PFSK-1 (cell line): ENCODE measurements around the gene TSPO2.

ENCODE experiments used
- FOXP2 ChIP-seq: optimal IDR thresholded peaks from 2 replicates; pipeline ENCODE3; 2011; ENCODE audit warnings: borderline replicate concordance, control low read depth, inconsistent platforms; ENCODE audit not compliant: insufficient read depth; ENCODE audit errors: extremely low read length, extremely low read depth
- POLR2AphosphoS5 ChIP-seq: IDR thresholded peaks from 2 replicates; pipeline ENCODE4 v1.6.1; 2012; ENCODE audit warnings: low read depth, mild to moderate bottlenecking, control low read depth, low read length, moderate library complexity
- SIN3A ChIP-seq: IDR thresholded peaks from 2 replicates; pipeline ENCODE4 v1.6.1; 2012; ENCODE audit warnings: mild to moderate bottlenecking, low read length, moderate library complexity, borderline replicate concordance; ENCODE audit not compliant: insufficient read depth
- TAF1 ChIP-seq: IDR thresholded peaks from 2 replicates; pipeline ENCODE4 v1.6.1; 2012; ENCODE audit warnings: low read length, control low read depth, borderline replicate concordance; ENCODE audit not compliant: insufficient read depth
- TF ChIP-seq, protein P1 (sequence below), 2 experiments: IDR thresholded peaks; 2 replicates each; pipeline versions ENCODE4 v1.6.1 to v1.8.0; 2011 to 2012; ENCODE audit warnings: low read depth in 2 of 2, low read length in 2 of 2, control low read depth in 1 of 2, inconsistent platforms in 1 of 2, mild to moderate bottlenecking in 1 of 2, moderate library complexity in 1 of 2; ENCODE audit not compliant: insufficient read depth in 1 of 2

TSPO2 gene

DNA sequence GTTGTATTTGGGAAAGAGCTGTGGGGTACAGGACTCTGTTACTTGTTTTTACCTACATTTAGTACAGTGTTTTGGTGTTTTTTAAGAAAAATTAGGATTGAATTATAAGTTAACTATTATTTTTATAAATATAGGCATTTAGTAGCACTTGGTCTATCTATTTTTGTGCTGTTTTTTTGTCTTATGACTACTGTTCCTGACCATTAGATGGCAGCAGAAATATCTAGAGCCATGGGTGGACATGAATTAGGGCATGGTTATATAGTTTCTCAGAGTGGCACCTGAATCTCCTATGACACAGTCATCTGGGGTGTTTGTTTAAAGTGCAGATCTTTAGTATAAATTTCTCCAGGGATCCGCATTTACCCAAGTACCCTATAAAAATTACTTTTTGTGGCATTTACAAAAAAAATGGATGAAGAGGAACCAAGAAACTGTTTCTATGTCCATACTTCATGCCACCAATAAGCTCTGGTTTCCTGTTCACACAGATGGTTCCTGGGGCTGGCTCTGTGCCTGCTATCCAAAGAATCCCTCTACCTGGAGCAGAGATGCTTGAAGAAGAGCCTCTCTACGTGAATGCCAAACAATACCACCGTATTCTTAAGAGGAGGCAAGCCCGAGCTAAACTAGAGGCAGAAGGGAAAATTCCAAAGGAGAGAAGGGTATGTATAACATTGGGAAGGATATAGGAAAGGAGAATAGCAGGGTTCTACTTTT, 50.3 kb downstream of the TSPO2 start:
- no peak for TF ChIP-seq FOXP2

DNA sequence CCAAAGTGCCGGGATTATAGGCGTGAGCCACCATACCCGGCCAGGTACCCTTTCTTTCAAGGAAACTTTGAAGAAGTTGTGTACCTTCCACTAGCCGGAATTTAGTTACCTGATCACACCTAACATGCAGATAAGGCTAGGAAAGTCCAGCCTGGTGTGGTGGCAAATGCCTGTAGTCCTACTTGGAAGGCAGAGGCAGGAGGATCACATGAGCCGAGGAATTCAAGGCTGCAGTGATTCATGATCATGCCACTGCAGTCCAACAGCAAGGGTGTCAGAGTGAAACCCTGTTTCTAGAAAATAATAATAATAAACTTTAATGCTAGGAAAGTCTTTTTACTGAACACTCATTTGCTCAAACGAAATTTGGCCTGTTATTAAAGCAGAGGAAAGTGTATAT, 51.5 kb downstream of the TSPO2 start:
- TF ChIP-seq POLR2AphosphoS5 = no peak
- TF ChIP-seq, protein P1, sequence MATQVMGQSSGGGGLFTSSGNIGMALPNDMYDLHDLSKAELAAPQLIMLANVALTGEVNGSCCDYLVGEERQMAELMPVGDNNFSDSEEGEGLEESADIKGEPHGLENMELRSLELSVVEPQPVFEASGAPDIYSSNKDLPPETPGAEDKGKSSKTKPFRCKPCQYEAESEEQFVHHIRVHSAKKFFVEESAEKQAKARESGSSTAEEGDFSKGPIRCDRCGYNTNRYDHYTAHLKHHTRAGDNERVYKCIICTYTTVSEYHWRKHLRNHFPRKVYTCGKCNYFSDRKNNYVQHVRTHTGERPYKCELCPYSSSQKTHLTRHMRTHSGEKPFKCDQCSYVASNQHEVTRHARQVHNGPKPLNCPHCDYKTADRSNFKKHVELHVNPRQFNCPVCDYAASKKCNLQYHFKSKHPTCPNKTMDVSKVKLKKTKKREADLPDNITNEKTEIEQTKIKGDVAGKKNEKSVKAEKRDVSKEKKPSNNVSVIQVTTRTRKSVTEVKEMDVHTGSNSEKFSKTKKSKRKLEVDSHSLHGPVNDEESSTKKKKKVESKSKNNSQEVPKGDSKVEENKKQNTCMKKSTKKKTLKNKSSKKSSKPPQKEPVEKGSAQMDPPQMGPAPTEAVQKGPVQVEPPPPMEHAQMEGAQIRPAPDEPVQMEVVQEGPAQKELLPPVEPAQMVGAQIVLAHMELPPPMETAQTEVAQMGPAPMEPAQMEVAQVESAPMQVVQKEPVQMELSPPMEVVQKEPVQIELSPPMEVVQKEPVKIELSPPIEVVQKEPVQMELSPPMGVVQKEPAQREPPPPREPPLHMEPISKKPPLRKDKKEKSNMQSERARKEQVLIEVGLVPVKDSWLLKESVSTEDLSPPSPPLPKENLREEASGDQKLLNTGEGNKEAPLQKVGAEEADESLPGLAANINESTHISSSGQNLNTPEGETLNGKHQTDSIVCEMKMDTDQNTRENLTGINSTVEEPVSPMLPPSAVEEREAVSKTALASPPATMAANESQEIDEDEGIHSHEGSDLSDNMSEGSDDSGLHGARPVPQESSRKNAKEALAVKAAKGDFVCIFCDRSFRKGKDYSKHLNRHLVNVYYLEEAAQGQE (IDR thresholded peaks at IDR 0.05; ENCODE audit: insufficient read depth in 1 of 2, low read depth in 2 of 2, low read length in 2 of 2) = no peak
- TF ChIP-seq FOXP2 = no peak
- no peak for TF ChIP-seq SIN3A
- no peak for TF ChIP-seq TAF1
